Measurements from ENCODE around the gene OPA1. TPM values are rescaled to one million over a fixed set of nuclear protein-coding genes. Genes with fewer than 3 reads are reported as not detected.

OPA1 gene
- total and polyA plus RNA-seq, 2 of the 13 experiments (the other 11 are each of a cell fraction or from before 2014, with no cell fraction given): 26.7 to 78.5 TPM

- DNase-seq (ENCODE audit: low spot score): no peak
- Histone ChIP-seq H3K27me3 (ENCODE audit: control insufficient read depth in 1 of 2, insufficient read depth in 2 of 2, low read length in 2 of 2) (peaks cover 0 to 5% of the 10 kb centered on the region in 2 experiments; a peak in 1 of 5 replicates), H3K9ac (ENCODE audit: insufficient read depth, low read depth, low read length) (no peak overlapping the region), H3K79me2 (ENCODE audit: insufficient read depth, low read length) (peaks cover 58% of the 10 kb centered on the region), H3K4me1 (ENCODE audit: insufficient read depth, low read length) (peaks cover 42% of the 10 kb centered on the region), H3K4me3 (replicated peaks in 1 of 3; ENCODE audit: insufficient read depth in 1 of 3, low read depth in 2 of 3, low read length in 3 of 3) (peak overlapping the region; percentile 7 to 94 (median 92); a peak in 3 of 6 replicates), H3K4me2 (ENCODE audit: low read depth, low read length) (peak overlapping the region; percentile 78), H3K9me3 (ENCODE audit: low read length) (no peaks in the 10 kb centered on the region), H4K20me1 (ENCODE audit: insufficient read depth, low read length) (0 out of 2 replicates have a peak, but pooled peaks cover 5% of the 10 kb centered on the region), H3K36me3 (replicated peaks in 1 of 2; ENCODE audit: control insufficient read depth in 1 of 2, insufficient read depth in 2 of 2, low read length in 2 of 2) (peaks cover 4 to 32% of the 10 kb centered on the region in 2 experiments; a peak in 4 of 5 replicates), H2AFZ (ENCODE audit: low read length) (no peak overlapping the region), H3K27ac (ENCODE audit: extremely low read length, insufficient read depth, low read length) (no peak overlapping the region)
- ChIA-PET POLR2A (no interaction called here), CTCF (ENCODE audit: low intra/inter-chr PET ratio, low total read pairs) (no interaction called here)
- BruUV-seq (replicated peaks): TSS peak; percentile 50
- TF ChIP-seq JUNB (CRISPR knock-in tag; IDR thresholded peaks at IDR 0.05; ENCODE audit: borderline replicate concordance) (no peak), ZNF557 (CRISPR knock-in tag; IDR thresholded peaks at IDR 0.05) (no peak), KAT2B (IDR thresholded peaks at IDR 0.05; ENCODE audit: borderline replicate concordance, low read depth, low read length) (no peak), ZNF674 (CRISPR knock-in tag; IDR thresholded peaks at IDR 0.05; ENCODE audit: low read depth) (no peak)
- intact Hi-C loops (cut with micrococcal nuclease; ENCODE audit: unreplicated experiment) (loop anchor here (10.0 kb wide), 2 partner anchors 540 to 700 kb away; partner anchors contain the start of gene HES1), in situ Hi-C loops (cut with HindIII; ENCODE audit: extremely low pct_ligation_motif_present, low pct_unique_long_range_greater_than_20kb) (loop anchor here (25.0 kb wide), 1 partner anchor 683 kb away; the partner anchor contains the start of gene MB21D2)
- ATAC-seq: no peak
- FAIRE-seq: no peak
- 92% methylated on average over 1 of the region's 1 CpG for WGBS (ENCODE audit: low lambda C conversion rate)
These were observed 2.1 kb downstream of the OPA1 start for GRCh38 chr3:193594946-193595689.

DNA sequence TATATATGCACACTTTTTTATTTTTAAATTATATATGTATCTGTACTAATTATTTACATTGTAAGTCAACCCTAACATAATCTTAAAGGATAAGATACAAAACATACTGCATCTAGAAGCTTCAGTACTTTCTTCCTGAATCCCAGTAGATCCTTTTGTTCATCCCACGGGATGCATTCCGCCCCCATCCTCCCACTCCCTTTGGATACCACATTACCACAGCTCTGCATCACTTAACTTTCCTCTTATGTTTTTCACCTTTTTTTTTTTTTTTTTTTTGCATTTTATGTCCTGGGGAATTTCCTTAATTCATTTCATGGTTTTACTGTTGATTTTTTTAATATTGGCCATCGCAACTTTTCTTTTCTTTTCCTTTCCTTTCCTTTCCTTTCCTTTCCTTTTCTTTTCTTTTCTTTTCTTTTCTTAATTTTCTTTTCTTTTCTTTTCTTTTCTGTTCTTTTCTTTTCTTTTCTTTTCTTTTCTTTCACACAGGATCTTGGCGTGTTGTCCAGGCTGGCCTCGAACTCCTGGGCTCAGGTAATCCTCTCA lies 3.0 kb downstream of the OPA1 start:
- WGBS (ENCODE audit: low lambda C conversion rate): 98% methylated on average over 5 of the region's 5 CpGs
- Histone ChIP-seq H3K4me1 (ENCODE audit: insufficient read depth, low read length) (peaks cover 37% of the 10 kb centered on the region), H3K36me3 (replicated peaks in 1 of 2; ENCODE audit: control insufficient read depth in 1 of 2, insufficient read depth in 2 of 2, low read length in 2 of 2) (peaks cover 4 to 32% of the 10 kb centered on the region in 2 experiments; a peak in 4 of 5 replicates), H3K79me2 (ENCODE audit: insufficient read depth, low read length) (peaks cover 66% of the 10 kb centered on the region), H3K9ac (ENCODE audit: insufficient read depth, low read depth, low read length) (no peak overlapping the region), H3K4me3 (replicated peaks in 1 of 3; ENCODE audit: insufficient read depth in 1 of 3, low read depth in 2 of 3, low read length in 3 of 3) (no peak overlapping the region), H3K9me3 (ENCODE audit: low read length) (no peaks in the 10 kb centered on the region), H3K4me2 (ENCODE audit: low read depth, low read length) (no peak overlapping the region), H4K20me1 (ENCODE audit: insufficient read depth, low read length) (0 out of 2 replicates have a peak, but pooled peaks cover 5% of the 10 kb centered on the region), H3K27me3 (ENCODE audit: control insufficient read depth in 1 of 2, insufficient read depth in 2 of 2, low read length in 2 of 2) (peaks cover 0 to 5% of the 10 kb centered on the region in 2 experiments; a peak in 1 of 5 replicates), H3K27ac (ENCODE audit: extremely low read length, insufficient read depth, low read length) (no peak overlapping the region), H2AFZ (ENCODE audit: low read length) (no peak overlapping the region)
- no peak for FAIRE-seq
- ChIA-PET CTCF (ENCODE audit: low intra/inter-chr PET ratio, low total read pairs) (no interaction called here), POLR2A (no interaction called here)
- ATAC-seq: no peak
- DNase-seq (ENCODE audit: low spot score): no peak
- BruUV-seq (replicated peaks): no TSS peak
- intact Hi-C loops (cut with micrococcal nuclease; ENCODE audit: unreplicated experiment): loop anchor here (10.0 kb wide), 2 partner anchors 539 to 701 kb away; partner anchors contain the start of gene HES1
- in situ Hi-C loops (cut with HindIII; ENCODE audit: extremely low pct_ligation_motif_present, low pct_unique_long_range_greater_than_20kb): loop anchor here (25.0 kb wide), 1 partner anchor 684 kb away; the partner anchor contains the start of gene MB21D2
- no peak for TF ChIP-seq ZBTB8A (CRISPR knock-in tag; IDR thresholded peaks at IDR 0.05; ENCODE audit: borderline replicate concordance, low read depth)
- TF ChIP-seq AHR (CRISPR knock-in tag; IDR thresholded peaks at IDR 0.05): no peak
- no peak for TF ChIP-seq ZNF513 (CRISPR knock-in tag; conservative IDR thresholded peaks at IDR 0.05)
- no peak for TF ChIP-seq ZNF235 (CRISPR knock-in tag; IDR thresholded peaks at IDR 0.05; ENCODE audit: borderline replicate concordance)
- no peak for TF ChIP-seq U2AF1 (optimal IDR thresholded peaks at IDR 0.05; ENCODE audit: low read depth, low read length)
- TF ChIP-seq ZNF598 (CRISPR knock-in tag; IDR thresholded peaks at IDR 0.05; ENCODE audit: borderline replicate concordance): no peak
- no peak for TF ChIP-seq DR1 (CRISPR knock-in tag; IDR thresholded peaks at IDR 0.05)
- no peak for TF ChIP-seq FOSL2 (CRISPR knock-in tag; IDR thresholded peaks at IDR 0.05)
- TF ChIP-seq SMARCC2 (IDR thresholded peaks at IDR 0.05): no peak
- no peak for TF ChIP-seq ZBTB39 (CRISPR knock-in tag; IDR thresholded peaks at IDR 0.05)
